D721Med (cell line): ENCODE data around the gene ITPRIPL2.

ENCODE experiments used
- DNase-seq: peaks from one replicate; pipeline ENCODE4 v3.0.0; 2011; ENCODE audit warnings: low spot score; ENCODE audit not compliant: insufficient read length
- FAIRE-seq: peaks from 2 replicates; lab custom pipeline; 2011; peaks lifted over from hg19 to GRCh38; lab: Jason Lieb, UNC
- TF ChIP-seq, protein P1 (sequence below): IDR thresholded peaks from 2 replicates; pipeline ENCODE4 v1.5.1; 2012; ENCODE audit warnings: mild to moderate bottlenecking, control low read depth; ENCODE audit not compliant: insufficient read depth; ENCODE audit errors: missing control alignments

Gene ITPRIPL2

GRCh38 chr16:19093631-19094541 lies 19.9 kb upstream of the ITPRIPL2 start:
- DNase-seq = no peak
- TF ChIP-seq, protein P1, sequence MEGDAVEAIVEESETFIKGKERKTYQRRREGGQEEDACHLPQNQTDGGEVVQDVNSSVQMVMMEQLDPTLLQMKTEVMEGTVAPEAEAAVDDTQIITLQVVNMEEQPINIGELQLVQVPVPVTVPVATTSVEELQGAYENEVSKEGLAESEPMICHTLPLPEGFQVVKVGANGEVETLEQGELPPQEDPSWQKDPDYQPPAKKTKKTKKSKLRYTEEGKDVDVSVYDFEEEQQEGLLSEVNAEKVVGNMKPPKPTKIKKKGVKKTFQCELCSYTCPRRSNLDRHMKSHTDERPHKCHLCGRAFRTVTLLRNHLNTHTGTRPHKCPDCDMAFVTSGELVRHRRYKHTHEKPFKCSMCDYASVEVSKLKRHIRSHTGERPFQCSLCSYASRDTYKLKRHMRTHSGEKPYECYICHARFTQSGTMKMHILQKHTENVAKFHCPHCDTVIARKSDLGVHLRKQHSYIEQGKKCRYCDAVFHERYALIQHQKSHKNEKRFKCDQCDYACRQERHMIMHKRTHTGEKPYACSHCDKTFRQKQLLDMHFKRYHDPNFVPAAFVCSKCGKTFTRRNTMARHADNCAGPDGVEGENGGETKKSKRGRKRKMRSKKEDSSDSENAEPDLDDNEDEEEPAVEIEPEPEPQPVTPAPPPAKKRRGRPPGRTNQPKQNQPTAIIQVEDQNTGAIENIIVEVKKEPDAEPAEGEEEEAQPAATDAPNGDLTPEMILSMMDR = no peak
- FAIRE-seq = no peak

DNA sequence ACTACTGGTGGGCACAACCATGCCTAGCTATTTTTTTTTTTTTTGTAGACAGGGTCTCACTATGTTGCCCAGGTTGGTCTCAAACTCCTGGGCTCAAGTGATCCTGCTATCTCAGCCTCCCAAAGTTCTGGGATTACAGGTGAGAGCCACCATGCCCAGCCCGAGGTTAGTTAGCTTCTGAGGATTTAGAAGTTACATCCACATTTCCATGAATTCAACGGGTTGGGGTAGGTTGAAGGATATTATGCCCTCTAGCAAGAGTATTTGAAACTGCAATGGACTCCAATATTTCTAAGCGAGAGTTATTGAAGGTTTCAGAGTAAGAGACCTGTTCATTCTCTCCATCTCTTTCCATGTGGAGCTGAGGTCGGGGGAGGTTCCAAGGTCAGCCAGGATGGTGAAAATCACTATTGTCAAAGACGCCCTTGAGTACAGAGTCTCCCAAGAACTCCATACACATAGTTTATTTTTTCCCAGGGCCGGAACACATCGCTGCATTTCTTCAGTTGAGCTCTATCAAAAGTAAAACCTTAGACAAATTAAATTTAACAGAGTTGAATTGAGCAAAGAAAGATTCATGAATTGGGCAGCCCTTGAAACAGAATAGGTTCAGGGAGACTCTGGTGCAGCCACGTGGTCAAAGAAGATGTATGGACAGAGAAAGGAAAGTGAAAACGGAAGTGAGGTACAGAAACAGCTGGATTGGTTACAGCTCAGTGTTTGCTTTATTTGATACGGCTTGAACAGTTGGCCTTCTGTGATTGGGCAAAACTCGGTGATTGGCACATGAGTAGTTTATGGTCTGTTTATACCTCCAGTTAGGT lies 19.0 kb upstream of the ITPRIPL2 start:
- FAIRE-seq (no peak), DNase-seq (no peak)
- TF ChIP-seq, protein P1 = no peak

GRCh38 chr16:19095654-19096053 lies 18.1 kb upstream of the ITPRIPL2 start:
- TF ChIP-seq, protein P1 = no peak
- FAIRE-seq = no peak
- DNase-seq = no peak

DNA sequence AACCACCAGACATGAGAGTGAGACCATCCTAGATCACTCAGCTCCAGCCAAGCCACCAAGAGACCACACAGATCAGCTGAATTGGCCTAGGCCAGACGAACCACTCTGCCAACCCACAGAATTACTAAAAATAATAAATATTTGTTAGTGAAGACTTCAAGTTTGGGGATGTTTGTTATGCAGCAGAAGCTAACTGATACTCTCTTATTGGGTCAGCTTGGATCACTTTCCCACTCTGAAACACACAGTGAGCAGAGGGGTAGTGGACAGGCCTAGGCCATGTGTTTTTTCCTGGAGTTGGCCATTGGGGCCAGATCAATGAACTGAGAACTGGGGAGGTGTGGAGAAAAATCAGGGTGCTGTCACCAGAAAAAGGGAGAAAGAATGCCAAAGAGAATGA lies 15.6 kb upstream of the ITPRIPL2 start:
- DNase-seq (no peak), FAIRE-seq (no peak)
- TF ChIP-seq, protein P1 = no peak

GRCh38 chr16:19102187-19102872 lies 11.4 kb upstream of the ITPRIPL2 start:
- TF ChIP-seq, protein P1 = no peak
- no peak for FAIRE-seq
- DNase-seq = no peak

DNA sequence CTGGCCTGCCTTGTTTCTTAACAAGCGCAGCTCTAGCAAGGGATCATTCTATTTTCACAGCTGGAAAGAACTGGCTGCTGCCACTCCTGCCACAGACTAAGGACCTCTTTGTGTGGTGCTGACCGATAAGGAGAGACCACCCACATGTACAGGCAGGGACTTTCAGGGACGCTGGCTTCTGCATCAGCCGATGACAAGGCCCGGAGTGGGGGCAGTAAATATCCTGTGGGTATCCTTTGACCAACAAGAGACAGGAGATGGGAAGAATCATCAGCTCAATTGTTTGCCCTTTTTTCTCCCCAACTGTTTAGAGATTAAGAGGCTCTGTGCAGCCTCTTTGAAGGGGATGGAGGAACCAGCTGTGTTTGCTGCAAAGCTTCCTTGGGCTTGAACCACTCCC lies 9.2 kb upstream of the ITPRIPL2 start:
- FAIRE-seq = no peak
- TF ChIP-seq, protein P1 = no peak

More for the DNA sequence above, 9.2 kb upstream of the ITPRIPL2 start:
- DNase-seq = no peak
